Ishikawa (cell line): Measurements from ENCODE around the gene LRRC14B.

Experiments
- CEBPB ChIP-seq: IDR thresholded peaks from 2 replicates; pipeline ENCODE4 v1.6.1; 2012
- EGR1 ChIP-seq: IDR thresholded peaks from 2 replicates; pipeline ENCODE4 v1.6.1; 2012
- MAX ChIP-seq: IDR thresholded peaks from 2 replicates; pipeline ENCODE4 v1.6.1; 2012
- NFIC ChIP-seq: IDR thresholded peaks from 2 replicates; pipeline ENCODE4 v1.6.1; 2012
- REST ChIP-seq: IDR thresholded peaks from 2 replicates; pipeline ENCODE4 v1.6.1; 2012; ENCODE audit warnings: low read depth, mild to moderate bottlenecking
- TAF1 ChIP-seq: IDR thresholded peaks from 2 replicates; pipeline ENCODE4 v1.6.1; 2012; ENCODE audit warnings: low read depth, mild to moderate bottlenecking
- TCF12 ChIP-seq: IDR thresholded peaks from 2 replicates; pipeline ENCODE4 v1.6.1; 2012; ENCODE audit warnings: low read depth
- TEAD4 ChIP-seq: IDR thresholded peaks from 2 replicates; pipeline ENCODE4 v1.6.1; 2012

- TF ChIP-seq NFIC = no peak
- no peak for TF ChIP-seq CEBPB
- TF ChIP-seq REST = no peak
- TF ChIP-seq MAX = no peak
- TF ChIP-seq TEAD4 = no peak
- no peak for TF ChIP-seq EGR1
- TF ChIP-seq TCF12 = no peak
- TF ChIP-seq TAF1 = no peak
These were observed 19.4 kb upstream of the LRRC14B start for GRCh38 chr5:171801-172331.
